ENCODE data around the gene ACVR1B. TPM values are rescaled to one million over a fixed set of nuclear protein-coding genes. Genes with fewer than 3 reads are reported as not detected.

The ACVR1B gene
- total RNA-seq (2021), result 13.4 and 15.4 TPM in 2 replicates
- Bru-seq, nascent RNA, result percentile 61 among the genes with signal in this experiment
- percentile 57 among the genes with signal in this experiment for BruChase-seq, experiment 1, labeled RNA remaining after a 2-hour chase
- BruChase-seq, experiment 2, labeled RNA remaining after a 6-hour chase, result percentile 60 among the genes with signal in this experiment
- long read RNA-seq, result 0 reads

GRCh38 chr12:51951199-51951842 lies at the start of gene ACVR1B:
Gene ACVR1B, plus strand, starts transcription at chr12:51951699. Its CDS starts 45 bp downstream, at chr12:51951744.
- ChIA-PET POLR2A (ENCODE audit: unreplicated experiment) (no interaction called here), CTCF (interaction anchor here (0.6 kb wide), 1 partner anchor 21 kb away, joined by 3 read pairs; no protein-coding TSS in a partner anchor)
- H2AFZ ChIP-seq, result peak within 1 kb of the TSS; percentile 96

GRCh38 chr12:51901881-51902280 lies 49.6 kb upstream of the ACVR1B start:
- no TSS peak for BruUV-seq (replicated peaks)
- H3K36me3 ChIP-seq (ENCODE audit: low read depth), result no peaks in the 10 kb centered on the region
- no peaks in the 10 kb centered on the region for H4K20me1 ChIP-seq (ENCODE audit: insufficient read depth)
- ChIA-PET CTCF (no interaction called here), POLR2A (ENCODE audit: unreplicated experiment) (no interaction called here)
- no peaks in the 10 kb centered on the region for H3F3A ChIP-seq (ENCODE audit: insufficient read depth, low read depth)
- H3K27ac ChIP-seq, result no peak overlapping the region
- no peak overlapping the region for H2AFZ ChIP-seq
- intact Hi-C loops (cut with micrococcal nuclease; ENCODE audit: unreplicated experiment), result no loop called here
- TF ChIP-seq CTCF (conservative IDR thresholded peaks at IDR 0.05) (no peak), EZH2 (IDR thresholded peaks at IDR 0.05; ENCODE audit: low read depth) (no peak)
- H3K4me2 ChIP-seq, result no peak overlapping the region
- H3K4me3 ChIP-seq, result no peak overlapping the region
- no peaks in the 10 kb centered on the region for H3K9me2 ChIP-seq (ENCODE audit: insufficient read depth)
- no peaks in the 10 kb centered on the region for H3K79me2 ChIP-seq (ENCODE audit: low read depth)
- H3K4me1 ChIP-seq (replicated peaks; ENCODE audit: insufficient read depth), result no peaks in the 10 kb centered on the region
- no peak for DNase-seq
- no peaks in the 10 kb centered on the region for H3K9me3 ChIP-seq (ENCODE audit: insufficient read depth, low read depth)
- H3K27me3 ChIP-seq (ENCODE audit: insufficient read depth, low read depth), result peaks cover 69% of the 10 kb centered on the region

More at GRCh38 chr12:51951199-51951842, at the start of gene ACVR1B:
- H4K20me1 ChIP-seq (ENCODE audit: insufficient read depth), result 0 out of 2 replicates have a peak, but pooled peaks cover 3% of the 10 kb centered on the region
- peak within 1 kb of the TSS; percentile 99 for H3K4me2 ChIP-seq
- DNase-seq, result peak; percentile 57 to 81
- BruUV-seq (replicated peaks), result no TSS peak
- no peaks in the 10 kb centered on the region for H3F3A ChIP-seq (ENCODE audit: insufficient read depth, low read depth)
- H3K9me3 ChIP-seq (ENCODE audit: insufficient read depth, low read depth), result no peaks in the 10 kb centered on the region
- H3K4me1 ChIP-seq (replicated peaks; ENCODE audit: insufficient read depth), result peaks cover 34% of the 10 kb centered on the region
- peaks cover 41% of the 10 kb centered on the region for H3K79me2 ChIP-seq (ENCODE audit: low read depth)
- peak within 1 kb of the TSS; percentile 91 for H3K4me3 ChIP-seq
- no peak within 1 kb of the TSS for H3K27ac ChIP-seq
- TF ChIP-seq CTCF (conservative IDR thresholded peaks at IDR 0.05), result no peak
- TF ChIP-seq EZH2 (IDR thresholded peaks at IDR 0.05; ENCODE audit: low read depth), result no peak
- H3K36me3 ChIP-seq (ENCODE audit: low read depth), result no peaks in the 10 kb centered on the region; the same call in 1 of the 2 replicates
- no peaks in the 10 kb centered on the region for H3K9me2 ChIP-seq (ENCODE audit: insufficient read depth)
- intact Hi-C loops (cut with micrococcal nuclease; ENCODE audit: unreplicated experiment), result no loop called here
- H3K27me3 ChIP-seq (ENCODE audit: insufficient read depth, low read depth), result peaks cover 35% of the 10 kb centered on the region

- TF ChIP-seq CTCF (conservative IDR thresholded peaks at IDR 0.05) (no peak), EZH2 (IDR thresholded peaks at IDR 0.05; ENCODE audit: low read depth) (no peak)
- no TSS peak for BruUV-seq (replicated peaks)
- no peak for DNase-seq
- no peak overlapping the region for H3K27ac ChIP-seq
- no peaks in the 10 kb centered on the region for H3F3A ChIP-seq (ENCODE audit: insufficient read depth, low read depth)
- ChIA-PET POLR2A (ENCODE audit: unreplicated experiment) (no interaction called here), CTCF (no interaction called here)
- no peaks in the 10 kb centered on the region for H3K9me3 ChIP-seq (ENCODE audit: insufficient read depth, low read depth)
- no peaks in the 10 kb centered on the region for H3K36me3 ChIP-seq (ENCODE audit: low read depth)
- H3K79me2 ChIP-seq (ENCODE audit: low read depth), result no peaks in the 10 kb centered on the region
- intact Hi-C loops (cut with micrococcal nuclease; ENCODE audit: unreplicated experiment), result no loop called here
- H2AFZ ChIP-seq, result no peak overlapping the region
- H3K4me1 ChIP-seq (replicated peaks; ENCODE audit: insufficient read depth), result no peaks in the 10 kb centered on the region
- no peak overlapping the region for H3K4me3 ChIP-seq
- no peak overlapping the region for H3K4me2 ChIP-seq
- H3K9me2 ChIP-seq (ENCODE audit: insufficient read depth), result no peaks in the 10 kb centered on the region
- no peaks in the 10 kb centered on the region for H4K20me1 ChIP-seq (ENCODE audit: insufficient read depth)
- H3K27me3 ChIP-seq (ENCODE audit: insufficient read depth, low read depth), result peaks cover 66% of the 10 kb centered on the region
These were observed 46.5 kb upstream of the ACVR1B start for GRCh38 chr12:51904951-51905470.

Data from PC-9 (cell line).